ENCODE data around the gene CLSTN2.

The CLSTN2 gene

DNA sequence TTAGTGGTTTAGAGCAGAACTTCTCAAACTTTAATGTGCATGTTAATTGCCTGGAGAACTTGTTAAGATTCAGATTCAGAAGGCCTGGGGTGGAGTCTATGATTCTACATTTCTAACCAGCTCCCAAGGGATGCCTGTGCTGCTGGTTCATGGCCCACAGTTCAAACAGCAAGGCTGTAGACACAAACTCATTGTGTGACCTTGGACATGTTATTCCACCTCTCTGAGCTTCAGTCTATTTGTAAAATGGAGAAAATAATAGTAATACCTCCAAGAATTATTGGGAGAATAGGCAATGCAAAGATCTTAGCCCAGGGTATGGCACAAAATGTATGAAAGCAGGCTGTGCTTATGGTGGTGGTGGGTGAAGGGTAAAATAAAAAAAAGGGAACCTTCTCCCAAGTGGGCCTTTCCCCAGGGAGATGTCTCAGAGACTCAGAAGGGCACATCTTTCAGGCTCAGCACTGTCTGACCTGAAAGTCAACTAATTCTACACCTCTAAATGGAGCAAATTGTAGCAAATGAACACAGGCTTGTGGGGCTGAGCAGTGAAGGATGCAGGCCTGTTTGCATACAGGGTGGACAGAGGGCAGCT is 566.9 kb downstream of the CLSTN2 start:
- no peak for DNase-seq (ENCODE audit: low spot score)

DNA sequence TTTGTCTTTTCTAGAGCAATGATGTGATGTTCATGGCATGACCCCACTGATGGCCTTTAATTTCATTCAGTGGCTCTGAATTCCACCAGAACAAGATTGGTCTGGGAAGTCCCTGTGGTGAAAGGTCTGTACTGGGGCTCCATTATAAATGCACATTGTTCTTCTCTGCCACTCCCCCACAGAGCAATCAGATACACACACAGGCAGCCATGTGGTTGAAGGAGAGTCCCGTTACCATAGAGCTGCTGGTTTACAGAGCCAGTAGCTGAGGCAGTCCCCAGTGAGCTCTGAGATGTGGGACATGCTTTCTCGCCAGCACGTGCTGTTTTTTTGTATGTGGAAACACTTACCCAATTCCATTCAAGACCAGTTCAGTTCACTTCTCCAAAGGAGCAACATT is 570.2 kb downstream of the CLSTN2 start:
- DNase-seq (ENCODE audit: low spot score) = no peak

DNA sequence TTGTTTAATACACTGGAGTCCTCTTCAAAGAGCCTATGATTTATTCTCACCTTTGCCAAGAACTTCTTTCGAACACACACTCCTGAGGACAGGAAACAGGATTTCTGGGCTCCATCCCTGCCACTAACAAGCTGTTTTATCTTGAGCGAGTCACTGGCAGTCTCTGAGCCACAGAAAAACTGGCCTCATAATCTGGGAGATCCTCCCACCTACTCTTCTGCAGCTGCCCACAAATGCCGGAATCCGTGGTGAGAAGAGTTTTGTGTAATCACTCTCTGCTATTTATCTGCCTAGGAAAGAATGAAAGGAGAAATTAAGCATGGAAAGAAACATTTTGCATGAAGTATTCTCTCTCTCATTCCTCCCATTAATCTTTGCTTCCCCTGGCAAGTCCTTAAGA is 570.9 kb downstream of the CLSTN2 start:
- no peak for DNase-seq (ENCODE audit: low spot score)

DNA sequence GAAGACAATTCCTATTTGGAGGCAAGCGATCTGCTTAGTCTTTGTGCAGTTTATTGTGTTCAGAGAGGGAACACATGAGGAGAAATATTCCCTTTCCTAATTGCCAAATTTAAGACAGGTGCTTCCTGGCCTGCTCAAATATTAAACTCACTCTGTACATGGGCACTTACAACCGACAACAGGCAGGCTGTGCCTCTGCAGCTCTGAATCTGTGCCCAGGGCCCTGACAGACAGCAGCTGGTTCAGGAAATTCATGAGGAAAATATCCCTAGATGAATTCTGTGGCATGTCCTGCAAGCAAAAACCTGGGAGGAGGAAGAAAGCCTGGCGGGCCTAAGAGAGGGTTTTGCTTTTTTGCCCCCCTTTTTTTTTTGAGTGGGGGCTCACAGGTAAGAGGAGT is 573.6 kb downstream of the CLSTN2 start:
- DNase-seq (ENCODE audit: low spot score) = no peak

DNA sequence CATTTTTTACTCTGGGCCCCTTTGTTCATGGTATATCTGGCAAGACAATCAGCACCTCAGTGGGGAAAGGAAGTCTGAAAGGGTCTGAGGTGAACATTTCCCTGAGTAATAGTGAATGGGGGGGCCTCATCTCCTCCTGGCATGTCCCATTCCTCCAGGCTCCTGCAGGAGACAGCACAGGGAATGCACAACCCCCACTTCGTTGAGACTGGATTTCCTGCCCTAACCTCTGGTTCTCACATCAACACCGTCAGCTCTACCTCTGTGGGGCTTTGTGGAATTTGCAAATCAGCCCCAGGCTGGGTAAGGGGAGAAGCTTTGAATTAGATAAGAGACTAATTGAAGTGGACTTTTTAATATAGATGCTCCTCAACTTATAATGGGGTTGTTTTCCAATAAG is 574.5 kb downstream of the CLSTN2 start:
- no peak for DNase-seq (ENCODE audit: low spot score)

DNA sequence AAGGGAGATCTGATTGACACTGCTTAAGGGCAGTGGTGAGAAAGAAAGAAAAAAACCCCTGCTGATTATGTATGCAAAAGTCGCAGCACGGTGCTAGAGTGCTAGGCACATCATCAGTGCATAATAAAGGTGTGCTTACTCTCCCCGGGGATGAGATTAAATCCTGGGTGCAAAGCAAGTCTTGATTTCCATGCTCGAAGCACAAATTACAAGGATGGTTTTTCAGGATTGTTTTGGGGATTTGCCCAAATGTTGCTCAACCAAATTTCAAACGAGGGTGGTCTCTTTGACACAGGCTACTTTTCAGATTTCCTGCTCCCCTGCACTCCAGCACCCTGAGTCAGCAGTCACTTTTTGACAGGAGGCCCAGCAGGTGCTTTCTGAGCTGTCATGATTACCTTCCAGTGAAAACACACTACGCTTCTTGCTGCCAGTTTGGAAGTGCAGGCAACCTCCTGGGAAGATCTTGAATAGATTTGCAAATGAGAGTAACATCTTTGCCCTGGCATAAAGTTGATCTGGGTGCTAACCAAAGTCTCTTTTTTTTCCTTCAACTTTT is 575.4 kb downstream of the CLSTN2 start:
- no peak for DNase-seq (ENCODE audit: low spot score)

DNA sequence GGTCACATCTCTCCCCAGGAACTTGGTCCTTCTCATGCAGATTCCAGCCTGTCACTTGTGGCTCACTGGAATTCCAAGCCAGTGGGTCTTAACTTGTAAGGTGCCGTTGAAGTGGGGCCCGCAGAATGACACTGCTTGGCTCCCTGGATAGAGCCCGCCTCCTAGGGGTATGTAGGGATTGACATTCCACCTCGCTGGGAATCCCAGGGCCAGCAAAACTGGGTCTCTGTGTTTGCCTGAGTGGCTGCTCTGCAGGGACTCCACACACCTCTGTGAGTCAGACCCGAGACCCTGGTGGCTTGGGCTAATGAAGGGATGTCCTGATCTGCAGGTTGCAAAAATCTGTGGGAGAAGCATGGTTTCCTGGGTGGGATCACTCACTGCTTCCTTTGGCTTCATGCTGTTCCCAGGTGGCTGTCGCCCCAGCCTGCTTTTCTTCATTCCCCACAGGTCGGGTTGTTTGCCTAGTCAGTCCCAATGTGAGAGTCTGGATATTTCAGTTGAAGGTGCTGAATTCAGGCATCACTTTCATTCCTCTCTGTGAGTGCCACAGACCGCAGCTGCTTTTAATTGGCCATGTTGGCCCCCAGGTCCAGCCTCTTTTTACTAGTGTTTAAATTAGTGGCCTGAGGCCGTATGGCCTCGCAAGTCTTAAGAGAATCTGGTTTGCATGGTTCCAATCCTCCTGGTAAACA is 586.9 kb downstream of the CLSTN2 start:
- no peak for DNase-seq (ENCODE audit: low spot score)

DNA sequence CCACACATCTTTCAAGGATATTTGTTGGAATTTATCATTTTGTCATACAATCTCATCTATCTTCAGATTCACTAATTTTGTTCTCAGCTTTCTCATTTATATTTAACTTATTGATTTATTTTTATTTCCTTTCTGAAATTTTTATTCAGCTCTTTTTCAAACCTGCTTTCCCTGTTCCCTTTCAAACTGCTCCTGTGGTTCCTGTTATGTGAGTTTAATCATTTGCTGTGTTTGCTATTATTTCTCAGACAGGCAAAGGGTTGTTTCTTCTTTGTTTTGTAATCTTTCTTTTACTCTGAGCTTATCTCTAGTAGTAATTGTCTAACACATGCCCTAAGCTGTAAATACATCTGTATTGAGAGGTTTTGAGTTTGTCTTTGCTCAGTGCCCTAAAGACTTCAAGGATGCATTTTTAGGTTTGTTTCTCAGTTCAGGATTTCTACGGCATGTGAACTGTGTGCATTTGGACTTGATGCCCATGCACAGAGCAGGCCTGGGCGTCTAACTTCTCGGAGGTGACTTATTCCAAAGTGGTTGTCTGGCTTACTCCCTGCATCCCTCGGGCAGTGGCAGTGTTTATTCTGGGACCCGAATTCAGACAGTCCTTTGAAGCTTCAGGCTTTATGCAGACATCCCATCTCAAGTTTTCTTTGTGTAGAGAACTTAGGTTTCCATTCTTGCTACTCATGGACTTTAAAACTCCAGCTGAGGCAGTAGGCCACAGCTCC is 587.8 kb downstream of the CLSTN2 start:
- no peak for DNase-seq (ENCODE audit: low spot score)

DNA sequence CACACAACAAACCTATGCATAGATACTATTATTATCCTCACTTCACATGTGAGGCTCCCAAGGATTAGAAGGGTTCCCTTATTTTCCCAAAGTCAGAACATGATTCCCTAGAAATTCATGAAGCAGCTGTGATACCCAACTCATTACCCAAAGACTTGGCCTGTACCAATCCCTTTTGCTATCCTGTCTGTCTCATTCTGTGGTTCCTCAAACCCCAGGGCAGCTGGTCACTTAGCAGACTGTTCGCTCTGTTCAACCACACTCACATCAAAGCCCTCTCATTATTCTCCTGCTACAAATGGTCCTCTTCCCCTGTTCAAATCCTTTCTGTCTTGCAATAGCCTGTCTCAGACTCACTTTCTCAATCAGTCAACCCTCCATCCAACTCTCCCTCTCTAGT is 588.6 kb downstream of the CLSTN2 start:
- no peak for DNase-seq (ENCODE audit: low spot score)

DNA sequence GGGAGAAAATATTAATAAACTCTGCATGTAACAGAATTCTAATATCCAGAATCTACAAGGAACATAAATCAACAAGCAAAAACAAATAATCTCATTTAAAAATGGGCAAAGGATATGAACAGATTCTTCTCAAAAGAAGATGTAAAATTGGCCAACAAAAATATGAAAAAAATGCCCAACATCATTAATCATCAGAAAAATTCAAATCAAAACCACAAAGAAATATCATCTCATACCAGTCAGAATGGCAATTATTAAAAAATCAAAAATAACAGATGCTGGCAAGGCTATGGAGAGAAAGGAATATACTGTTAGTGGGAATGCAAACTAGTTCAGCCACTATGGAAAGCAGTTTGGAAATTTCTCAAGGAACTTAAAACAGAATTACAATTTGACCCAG is 592.2 kb downstream of the CLSTN2 start:
- DNase-seq (ENCODE audit: low spot score) = no peak

DNA sequence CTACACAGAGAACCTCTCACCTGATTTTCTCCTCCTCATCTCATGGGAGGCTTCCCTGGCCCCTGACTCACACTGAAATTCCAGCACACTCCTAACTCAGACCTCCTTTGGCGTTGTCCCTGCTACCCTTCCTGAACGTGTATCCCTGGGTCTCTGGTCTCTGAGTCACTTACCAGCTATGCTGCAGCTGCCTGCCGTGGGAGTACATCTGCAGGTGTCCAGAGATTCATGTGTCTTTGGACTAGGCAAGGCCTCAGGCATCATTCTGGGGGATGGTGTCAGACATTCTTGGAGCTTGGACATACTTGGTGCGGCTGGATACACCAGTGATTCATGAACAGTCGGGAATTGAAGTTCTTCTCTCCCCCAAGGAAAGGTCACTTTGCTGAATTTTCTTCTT is 594.1 kb downstream of the CLSTN2 start:
- DNase-seq (ENCODE audit: low spot score) = no peak

DNA sequence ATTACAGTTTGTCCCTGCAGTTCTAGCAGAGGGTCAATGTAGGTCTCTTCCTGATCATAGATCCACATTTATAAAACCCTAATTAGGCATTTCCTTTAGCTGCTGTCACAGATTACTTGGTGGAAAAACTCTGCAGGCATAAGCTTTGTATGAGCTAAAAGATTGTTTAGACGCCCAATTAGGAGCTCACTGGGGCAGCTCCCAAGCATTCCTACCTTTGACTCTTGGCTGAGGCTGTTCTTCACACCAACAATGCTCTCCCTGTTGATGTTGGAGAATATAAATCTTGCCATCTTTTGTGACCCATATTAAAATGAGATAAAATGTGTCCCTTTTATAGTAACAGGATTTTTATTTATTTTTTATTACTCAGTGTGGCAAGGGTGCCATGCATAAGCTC is 594.6 kb downstream of the CLSTN2 start:
- no peak for DNase-seq (ENCODE audit: low spot score)

DNA sequence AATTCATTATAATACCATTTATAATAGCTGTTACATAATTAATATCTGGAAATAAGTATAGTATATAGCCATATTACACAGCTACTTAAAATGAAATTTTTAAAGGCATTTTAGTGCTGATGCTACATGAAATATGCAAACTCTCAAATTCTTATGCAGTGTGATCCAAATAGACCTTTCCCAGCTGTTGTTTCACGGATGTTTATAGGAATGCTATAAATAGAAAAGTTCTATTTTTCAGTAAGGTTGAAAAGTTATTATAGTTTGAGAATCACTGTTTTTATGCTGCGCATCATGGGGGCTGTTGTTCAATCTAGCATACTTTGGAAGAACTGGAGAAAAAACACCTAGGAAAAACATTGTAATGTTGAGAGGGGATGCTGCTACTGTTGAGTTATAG is 595.1 kb downstream of the CLSTN2 start:
- DNase-seq (ENCODE audit: low spot score) = no peak

DNA sequence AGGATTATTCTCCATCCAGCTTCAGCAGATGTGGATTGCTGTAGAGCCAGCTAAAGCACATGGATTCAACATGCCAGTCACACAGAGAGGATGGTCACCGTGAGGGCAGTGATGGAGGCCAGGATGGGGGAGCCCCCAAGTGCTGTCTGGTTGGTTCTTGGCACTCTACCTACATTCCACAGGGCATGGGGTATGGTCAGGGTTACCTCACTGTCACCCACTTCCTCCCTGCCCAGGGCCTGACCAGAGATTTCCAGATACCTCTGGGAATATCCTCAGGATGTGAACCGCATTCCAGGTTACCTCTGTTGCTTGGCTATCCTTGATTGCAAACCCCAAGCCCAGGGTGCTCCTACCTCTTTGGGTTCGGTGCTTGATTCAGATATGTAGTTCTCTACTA is 595.6 kb downstream of the CLSTN2 start:
- no peak for DNase-seq (ENCODE audit: low spot score)

DNA sequence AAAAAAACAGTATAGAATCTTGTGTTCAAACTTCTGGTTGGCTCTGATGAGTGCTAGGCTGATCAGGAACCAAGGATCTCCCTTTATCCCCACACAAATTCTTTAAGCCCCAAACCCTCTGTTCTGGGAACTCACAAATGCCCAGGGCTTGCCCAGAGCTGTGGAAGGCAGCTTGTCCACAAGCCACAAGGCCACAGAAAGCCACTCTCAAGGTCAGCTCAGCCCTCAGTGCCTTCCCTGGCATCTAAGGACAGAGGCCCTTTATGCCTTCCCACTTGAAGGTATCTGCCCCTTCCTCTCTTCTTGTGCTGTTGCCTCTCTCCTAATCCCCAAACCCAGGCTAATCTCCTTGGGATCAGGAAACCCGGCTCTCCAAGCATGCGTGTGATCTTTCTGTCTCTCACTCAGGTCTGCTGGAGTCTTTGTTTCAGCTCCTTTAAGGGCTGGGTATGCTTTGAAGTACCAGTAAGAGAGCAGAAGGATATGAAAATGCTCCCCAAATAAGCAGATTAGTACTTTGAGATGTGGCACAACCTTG is 597.9 kb downstream of the CLSTN2 start:
- no peak for DNase-seq (ENCODE audit: low spot score)

DNA sequence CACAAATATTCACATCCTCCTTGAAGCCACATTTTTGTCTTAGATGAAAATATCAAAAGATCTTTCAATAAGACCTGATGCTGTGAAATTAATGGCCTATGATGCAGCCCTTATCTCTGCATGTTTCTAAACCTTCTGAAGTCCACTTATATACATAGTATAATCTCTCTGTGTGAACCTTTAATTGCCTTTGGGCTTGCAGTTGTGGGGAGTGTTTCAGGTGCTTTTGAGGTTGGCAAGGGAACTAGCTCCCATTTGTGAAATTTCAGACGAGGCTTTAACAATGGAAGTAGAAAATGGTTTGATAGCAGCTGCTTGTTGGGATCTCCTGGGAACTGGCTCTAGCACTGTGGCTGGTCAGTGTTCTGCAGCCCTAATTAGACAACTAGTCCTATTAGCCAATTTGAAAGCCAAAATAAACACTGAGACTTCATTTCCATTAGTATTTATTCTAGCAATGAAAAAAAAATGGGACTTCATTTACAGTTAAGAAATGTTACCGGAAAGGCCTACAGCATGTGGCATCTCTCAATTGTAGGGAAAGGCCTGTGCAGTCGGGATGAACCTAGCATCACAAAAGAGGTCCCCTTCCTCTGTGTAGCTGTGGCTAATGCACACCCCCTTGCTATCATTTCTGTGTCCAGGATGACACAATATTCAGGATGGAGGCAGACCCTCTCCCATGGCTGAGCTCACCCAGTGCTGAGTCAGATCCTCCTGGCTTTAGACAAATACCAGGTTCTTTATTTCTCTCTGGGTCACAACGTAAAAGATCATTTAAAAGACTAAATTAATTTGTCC is 602.1 kb downstream of the CLSTN2 start:
- DNase-seq (ENCODE audit: low spot score) = no peak

DNA sequence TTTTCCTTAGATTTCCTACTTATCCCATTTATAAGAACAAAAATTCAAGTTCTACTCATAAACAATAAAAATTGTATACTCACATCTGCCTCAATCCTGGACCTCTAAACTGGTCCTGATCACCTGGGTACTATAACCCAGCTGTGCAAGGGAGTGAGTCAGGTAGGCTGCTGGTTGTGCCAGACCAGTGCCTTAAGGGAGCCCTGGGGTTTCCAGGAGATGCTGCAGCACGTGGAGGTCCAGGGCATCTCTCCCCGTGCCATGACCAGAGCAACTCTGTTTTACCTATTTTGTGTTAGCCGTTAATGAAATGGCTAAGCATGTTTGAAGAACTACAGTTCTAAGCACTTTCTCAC is 602.7 kb downstream of the CLSTN2 start:
- DNase-seq (ENCODE audit: low spot score) = no peak

DNA sequence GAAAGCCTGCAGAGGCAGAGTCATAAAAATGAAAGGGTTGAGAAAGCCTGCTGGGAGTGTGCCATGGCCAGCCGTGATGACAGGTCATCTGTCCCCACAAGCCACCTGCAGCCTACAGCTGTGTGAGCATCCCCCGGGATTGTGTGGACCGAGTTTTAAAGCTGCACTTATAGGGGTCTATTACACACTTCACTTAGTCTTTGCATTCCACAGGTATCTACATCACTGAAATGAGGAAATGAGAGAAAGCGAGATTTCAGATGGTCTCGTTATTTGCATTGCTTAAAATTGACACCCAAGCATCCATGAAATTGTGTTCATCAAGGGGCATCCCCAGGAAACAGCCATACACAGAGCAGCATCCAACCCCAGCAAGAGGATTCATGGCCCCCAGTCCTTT is 605.3 kb downstream of the CLSTN2 start:
- no peak for DNase-seq (ENCODE audit: low spot score)

DNA sequence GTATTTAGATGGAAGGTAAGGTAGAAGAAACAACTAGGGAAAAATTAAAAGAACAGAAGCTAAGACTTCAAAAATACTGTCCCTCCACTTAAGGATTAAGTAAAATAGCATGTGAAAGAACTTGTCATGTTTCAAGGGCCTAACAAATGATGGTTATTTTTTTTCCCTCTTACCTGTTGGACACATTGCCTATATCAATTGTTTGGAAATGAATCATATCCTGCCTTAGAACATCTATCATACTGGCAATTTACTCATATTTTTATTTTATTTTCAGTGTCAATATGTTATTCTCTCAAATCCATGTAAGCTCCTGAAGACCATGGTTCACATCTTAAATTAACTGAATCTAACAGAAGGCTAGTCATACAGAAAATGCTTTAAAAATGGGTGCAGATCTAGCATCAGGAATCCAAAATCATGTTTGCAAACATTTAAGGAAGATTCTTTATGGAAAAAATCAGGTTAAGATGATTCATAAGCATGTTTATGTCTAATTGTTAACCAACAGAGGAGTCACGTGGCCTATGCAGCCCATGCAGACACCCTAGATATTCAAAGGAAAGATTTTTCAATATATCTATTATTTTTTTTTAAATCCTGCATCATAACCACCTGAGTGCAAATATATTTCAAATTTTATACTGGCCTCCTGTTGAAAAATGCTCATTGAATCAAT is 607.1 kb downstream of the CLSTN2 start:
- no peak for DNase-seq (ENCODE audit: low spot score)

DNA sequence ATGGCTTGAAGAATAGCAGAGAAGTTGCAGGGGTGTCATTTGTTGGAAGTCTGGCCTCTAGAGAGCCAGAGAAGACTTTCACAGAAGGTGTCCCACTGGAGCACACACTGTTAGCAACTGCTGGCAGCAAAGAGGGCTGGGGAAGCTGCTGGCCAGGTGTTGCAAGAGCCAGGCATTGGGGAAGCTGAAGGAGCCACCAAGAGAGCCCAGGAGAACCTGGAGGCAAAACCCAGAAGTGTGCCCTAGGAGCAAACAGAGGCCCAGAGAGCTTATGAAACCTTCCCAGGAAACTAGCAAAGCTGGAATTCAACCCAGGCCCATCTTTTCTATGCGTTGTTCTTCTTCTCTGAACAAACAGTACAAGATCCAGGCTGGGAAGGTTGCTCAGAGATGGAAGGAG is 610.2 kb downstream of the CLSTN2 start:
- no peak for DNase-seq (ENCODE audit: low spot score)

DNA sequence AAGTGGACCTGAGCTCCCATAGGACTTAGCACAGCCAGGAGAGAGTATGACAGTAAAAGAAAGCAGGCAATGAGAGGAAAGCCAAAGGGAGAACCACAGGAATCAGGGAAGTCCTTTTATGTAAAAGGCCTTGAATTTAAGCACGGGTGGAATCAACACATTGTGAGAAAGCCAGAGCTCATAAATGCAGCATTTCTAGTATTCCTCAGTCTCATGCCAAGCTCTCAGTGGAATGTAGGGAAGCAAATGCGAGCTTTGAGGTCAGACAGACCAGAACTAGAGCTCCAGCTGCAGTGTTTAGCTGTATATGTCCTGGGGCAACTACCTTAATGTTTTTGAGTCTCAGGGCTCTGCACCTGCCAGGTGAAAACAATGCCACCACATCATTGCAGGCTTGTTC is 610.8 kb downstream of the CLSTN2 start:
- no peak for DNase-seq (ENCODE audit: low spot score)

DNA sequence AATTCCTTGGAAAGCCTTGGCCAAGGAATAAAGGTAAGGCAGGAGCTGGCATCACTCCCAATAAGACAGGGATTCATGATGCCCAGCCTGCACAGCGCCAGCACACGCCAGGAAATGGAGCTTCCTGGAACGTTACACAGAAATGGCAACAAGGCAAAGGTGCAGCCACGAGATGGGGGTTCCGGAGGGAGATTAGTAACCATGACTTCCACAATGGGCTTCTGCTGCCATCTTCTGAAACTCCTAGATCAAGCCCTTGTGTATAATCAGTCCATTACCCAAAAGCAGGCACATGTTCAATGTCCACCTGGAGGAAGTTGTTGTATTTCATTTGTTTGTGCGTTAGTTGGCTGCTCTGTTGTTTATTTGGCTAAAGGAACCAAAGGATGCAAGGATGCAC is 611.7 kb downstream of the CLSTN2 start:
- peak; percentile 6 for DNase-seq (ENCODE audit: low spot score)

All from cerebellar cortex (tissue), 1 donor.